Hepatocyte (in vitro differentiated cells): ENCODE measurements around the gene HOXB7. TPM values are rescaled to one million over a fixed set of nuclear protein-coding genes. Genes with fewer than 3 reads are reported as not detected.
A peak's percentile ranks its signal among the peaks of the same experiment; 100 is the strongest.

ENCODE experiments used
- DNase-seq: peaks from one replicate; pipeline ENCODE4 v3.0.0-alpha.2; 2016; ENCODE audit warnings: low spot score
- H2AFZ ChIP-seq: fragments of 200-600 bp; sonication (generic); 2 replicates; pipeline ENCODE4 v1.6.0; 2016; ENCODE audit warnings: antibody characterized with exemption, mild to moderate bottlenecking
- H3K27ac ChIP-seq: fragments of 200-600 bp; sonication (generic); 2 replicates; pipeline ENCODE4 v1.5.1; 2016; ENCODE audit warnings: mild to moderate bottlenecking
- H3K27me3 ChIP-seq: fragments of 200-600 bp; sonication (generic); 2 replicates; pipeline ENCODE4 v1.6.1; 2016
- H3K36me3 ChIP-seq: fragments of 200-600 bp; sonication (generic); replicated peaks from 2 replicates; pipeline ENCODE4 v1.5.1; 2016; ENCODE audit warnings: low read depth; ENCODE audit not compliant: insufficient read depth
- H3K4me1 ChIP-seq: fragments of 200-600 bp; sonication (generic); 2 replicates; pipeline ENCODE4 v1.5.1; 2016; ENCODE audit warnings: mild to moderate bottlenecking, moderate library complexity; ENCODE audit not compliant: insufficient read depth
- H3K4me2 ChIP-seq: fragments of 200-600 bp; sonication (generic); 2 replicates; pipeline ENCODE4 v1.6.0; 2016
- H3K4me3 ChIP-seq: fragments of 200-600 bp; sonication (generic); 2 replicates; pipeline ENCODE4 v1.5.1; 2016; ENCODE audit warnings: mild to moderate bottlenecking
- H3K79me2 ChIP-seq: fragments of 200-600 bp; sonication (generic); 2 replicates; pipeline ENCODE4 v1.6.0; 2017; ENCODE audit warnings: mild to moderate bottlenecking
- H3K9me2 ChIP-seq: fragments of 200-600 bp; sonication (generic); replicated peaks from 2 replicates; pipeline ENCODE4 v1.6.0; 2017; ENCODE audit warnings: mild to moderate bottlenecking; ENCODE audit not compliant: insufficient read depth
- H3K9me3 ChIP-seq: fragments of 200-600 bp; sonication (generic); 2 replicates; pipeline ENCODE4 v1.5.1; 2016; ENCODE audit warnings: low read depth, mild to moderate bottlenecking
- H4K20me1 ChIP-seq: fragments of 200-600 bp; sonication (generic); 2 replicates; pipeline ENCODE4 v1.6.0; 2016; ENCODE audit warnings: mild to moderate bottlenecking; ENCODE audit not compliant: insufficient read depth, poor library complexity, severe bottlenecking
- EZH2 ChIP-seq: fragments of 200-600 bp; sonication (generic); IDR thresholded peaks from 2 replicates; pipeline ENCODE4 v1.6.1; 2016; ENCODE audit warnings: antibody characterized with exemption, mild to moderate bottlenecking, borderline replicate concordance
- EZH2phosphoT487 ChIP-seq: fragments of 200-600 bp; sonication (generic); IDR thresholded peaks from one replicate; pipeline ENCODE4 v1.6.1; 2018; ENCODE audit warnings: antibody characterized with exemption, mild to moderate bottlenecking, low read depth, moderate library complexity; ENCODE audit not compliant: unreplicated experiment, severe bottlenecking
- WGBS: methylation state at CpG from one replicate; pipeline ENCODE4 v1.1.6; 2016; ENCODE audit warnings: low lambda C conversion rate; ENCODE audit errors: missing lambda C conversion rate; 5-methylcytosine and 5-hydroxymethylcytosine counted together
- polyA plus RNA-seq: library from polyadenylated mRNA; unstranded; fragments of >200 nt; fragmentation: Nextera tagmentation; extraction: Ambion mirVana; gene quantifications from 2 replicates; pipeline ENCODE4 v1.2.1, GENCODE V29; 2016
- total RNA-seq: library from RNA; depleted of rRNA; stranded (reverse); fragments of >200 nt; gene quantifications from 2 replicates; pipeline ENCODE4 v1.2.3, GENCODE V29; 2014
- TF ChIP-seq, protein P1 (sequence below): fragments of 200-600 bp; sonication (generic); IDR thresholded peaks from 2 replicates; pipeline ENCODE4 v1.5.1; 2016; ENCODE audit warnings: antibody characterized with exemption, mild to moderate bottlenecking; ENCODE audit not compliant: poor library complexity

Gene HOXB7
- total and polyA plus RNA-seq, 2 experiments from 2014 or later, result 4.1 to 13.7 TPM

DNA sequence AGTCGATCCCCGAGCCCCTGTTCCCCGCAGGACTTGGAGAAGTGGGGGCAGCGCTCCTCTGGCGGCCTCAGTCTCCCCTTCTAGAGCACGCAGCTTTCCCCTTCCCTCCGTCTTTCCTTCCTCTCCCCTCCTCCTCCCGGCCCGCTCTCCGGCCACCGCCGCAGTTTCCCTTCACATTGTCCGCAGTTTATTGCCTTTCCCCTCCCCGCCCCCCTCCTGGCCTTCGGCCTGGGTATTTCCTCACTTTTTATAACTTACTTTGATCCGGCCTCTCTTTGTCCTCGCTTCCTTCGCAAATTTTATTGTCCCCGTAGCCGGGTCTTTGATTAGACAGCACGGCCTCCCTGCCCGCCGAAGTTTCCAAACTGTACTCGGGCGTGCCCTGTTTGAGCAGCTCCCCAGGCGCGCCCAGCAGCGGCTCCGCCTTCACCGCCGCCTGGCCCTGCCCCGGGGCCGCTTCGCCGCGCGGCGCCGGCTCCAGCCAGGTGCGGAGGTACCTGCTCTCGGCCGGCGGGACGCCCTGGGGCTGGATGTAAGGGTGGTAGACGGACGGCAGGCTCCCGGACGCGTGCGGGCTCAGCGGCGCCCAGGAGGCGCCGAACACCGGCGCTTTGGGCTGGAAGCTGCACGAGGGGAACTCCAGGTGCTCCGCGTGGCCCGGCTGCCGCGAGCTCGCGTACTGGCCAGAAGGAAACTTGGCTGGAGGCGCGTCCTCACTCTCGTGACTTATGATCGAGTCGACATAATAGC lies 14.9 kb upstream of the HOXB7 start:
- peaks cover 20% of the 10 kb centered on the region for H3K4me1 ChIP-seq
- peaks cover 98% of the 10 kb centered on the region for H3K27me3 ChIP-seq
- TF ChIP-seq, protein P1, sequence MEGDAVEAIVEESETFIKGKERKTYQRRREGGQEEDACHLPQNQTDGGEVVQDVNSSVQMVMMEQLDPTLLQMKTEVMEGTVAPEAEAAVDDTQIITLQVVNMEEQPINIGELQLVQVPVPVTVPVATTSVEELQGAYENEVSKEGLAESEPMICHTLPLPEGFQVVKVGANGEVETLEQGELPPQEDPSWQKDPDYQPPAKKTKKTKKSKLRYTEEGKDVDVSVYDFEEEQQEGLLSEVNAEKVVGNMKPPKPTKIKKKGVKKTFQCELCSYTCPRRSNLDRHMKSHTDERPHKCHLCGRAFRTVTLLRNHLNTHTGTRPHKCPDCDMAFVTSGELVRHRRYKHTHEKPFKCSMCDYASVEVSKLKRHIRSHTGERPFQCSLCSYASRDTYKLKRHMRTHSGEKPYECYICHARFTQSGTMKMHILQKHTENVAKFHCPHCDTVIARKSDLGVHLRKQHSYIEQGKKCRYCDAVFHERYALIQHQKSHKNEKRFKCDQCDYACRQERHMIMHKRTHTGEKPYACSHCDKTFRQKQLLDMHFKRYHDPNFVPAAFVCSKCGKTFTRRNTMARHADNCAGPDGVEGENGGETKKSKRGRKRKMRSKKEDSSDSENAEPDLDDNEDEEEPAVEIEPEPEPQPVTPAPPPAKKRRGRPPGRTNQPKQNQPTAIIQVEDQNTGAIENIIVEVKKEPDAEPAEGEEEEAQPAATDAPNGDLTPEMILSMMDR, result no peak
- TF ChIP-seq EZH2phosphoT487 (peak; percentile 58), EZH2 (peak; percentile 92)
- no peaks in the 10 kb centered on the region for H4K20me1 ChIP-seq
- no peaks in the 10 kb centered on the region for H3K79me2 ChIP-seq
- under 1% methylated on average over 59 of the region's 69 CpGs for WGBS
- H2AFZ ChIP-seq, result peak overlapping the region; percentile 66
- H3K36me3 ChIP-seq, result no peaks in the 10 kb centered on the region
- H3K9me3 ChIP-seq, result no peaks in the 10 kb centered on the region
- peak overlapping the region; percentile 94 for H3K4me2 ChIP-seq
- no peaks in the 10 kb centered on the region for H3K9me2 ChIP-seq
- peak; percentile 66 for DNase-seq
- H3K4me3 ChIP-seq, result peak overlapping the region; percentile 29
- peak overlapping the region; percentile 55 for H3K27ac ChIP-seq

DNA sequence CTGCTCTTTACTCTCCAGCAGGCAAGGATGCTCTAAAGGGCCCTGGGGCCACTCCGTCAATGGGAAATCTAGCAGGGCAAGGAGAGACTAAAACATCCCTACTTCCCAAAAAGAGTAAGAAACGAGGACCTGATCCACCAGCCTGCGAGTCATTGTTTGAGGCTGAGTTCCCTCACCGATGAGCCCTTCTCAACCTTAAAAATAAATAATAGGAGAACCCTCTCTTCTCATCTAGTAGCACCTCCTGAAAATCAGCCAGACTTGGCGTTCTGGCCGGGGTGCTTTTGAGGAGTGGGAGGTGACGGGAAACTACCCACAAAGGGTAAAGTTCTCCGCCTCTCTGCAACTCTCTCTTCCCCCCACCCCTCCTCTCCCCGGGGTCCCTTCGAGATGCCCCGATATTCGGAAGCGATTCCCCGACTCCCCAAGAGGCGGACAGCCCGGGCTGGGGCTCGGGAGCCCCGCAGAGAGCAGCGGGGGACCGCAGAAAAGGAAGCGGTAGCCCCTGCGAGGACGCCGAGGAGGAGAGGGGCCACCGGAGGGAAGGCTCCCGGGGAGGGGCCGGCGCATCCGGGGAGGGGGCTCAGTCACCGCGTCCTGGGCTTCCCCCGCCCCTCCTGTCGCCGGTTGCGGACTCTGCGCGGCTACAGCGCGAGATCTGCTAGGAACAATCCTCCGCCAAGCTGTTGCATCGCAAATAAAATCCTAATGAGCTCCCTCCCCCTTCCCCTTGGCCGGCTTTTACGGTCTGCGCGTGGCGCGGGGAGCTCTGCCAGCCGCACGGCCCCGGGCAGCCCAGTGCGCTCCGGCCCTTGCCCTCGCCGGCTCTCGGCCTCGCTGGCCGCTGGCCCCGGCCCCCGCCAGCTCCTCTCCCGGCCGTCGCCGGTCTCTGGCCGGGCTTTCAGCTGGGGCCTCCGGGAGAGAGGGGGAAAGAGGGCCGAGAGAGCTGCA lies 14.0 kb upstream of the HOXB7 start:
- DNase-seq, result peak; percentile 55
- Histone ChIP-seq H3K27me3 (peaks cover 98% of the 10 kb centered on the region), H3K4me1 (peaks cover 24% of the 10 kb centered on the region), H3K9me3 (no peaks in the 10 kb centered on the region), H2AFZ (peak overlapping the region; percentile 66), H3K4me3 (peak overlapping the region; percentile 29), H3K4me2 (peak overlapping the region; percentile 94), H4K20me1 (no peaks in the 10 kb centered on the region), H3K27ac (peak overlapping the region; percentile 55), H3K79me2 (no peaks in the 10 kb centered on the region), H3K36me3 (no peaks in the 10 kb centered on the region), H3K9me2 (no peaks in the 10 kb centered on the region)
- TF ChIP-seq, protein P1, result no peak
- TF ChIP-seq EZH2, result peak; percentile 75
- peak; percentile 71 for TF ChIP-seq EZH2phosphoT487
- 2% methylated on average over 36 of the region's 66 CpGs for WGBS

DNA sequence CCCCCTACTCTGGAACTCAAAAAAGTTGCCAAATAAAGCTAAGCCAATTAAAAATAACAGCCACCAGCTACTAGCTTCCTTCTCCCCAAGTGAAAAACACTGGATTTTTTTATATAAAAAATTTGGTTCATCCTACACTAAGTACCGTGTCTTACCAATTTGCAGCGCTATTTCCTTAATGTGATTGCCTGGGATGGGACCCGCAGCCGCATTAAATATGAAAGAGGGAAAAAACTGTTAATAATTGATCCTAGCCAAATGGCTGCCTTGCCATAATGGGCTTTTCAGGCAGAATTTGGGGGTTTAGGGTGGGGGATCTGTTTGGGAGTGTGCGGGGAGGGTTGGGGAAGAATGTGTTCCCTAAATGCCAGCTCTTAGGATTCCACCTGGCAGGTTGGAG lies 13.3 kb upstream of the HOXB7 start:
- Histone ChIP-seq H3K36me3 (no peaks in the 10 kb centered on the region), H3K79me2 (no peaks in the 10 kb centered on the region), H3K9me2 (no peaks in the 10 kb centered on the region), H2AFZ (no peak overlapping the region), H3K27ac (no peak overlapping the region), H4K20me1 (no peaks in the 10 kb centered on the region), H3K4me2 (peak overlapping the region; percentile 94), H3K4me1 (peaks cover 26% of the 10 kb centered on the region), H3K27me3 (peaks cover 98% of the 10 kb centered on the region), H3K9me3 (no peaks in the 10 kb centered on the region), H3K4me3 (no peak overlapping the region)
- no peak for DNase-seq
- WGBS, result 37% methylated on average over 5 of the region's 5 CpGs
- TF ChIP-seq EZH2phosphoT487 (peak; percentile 42), EZH2 (no peak)

DNA sequence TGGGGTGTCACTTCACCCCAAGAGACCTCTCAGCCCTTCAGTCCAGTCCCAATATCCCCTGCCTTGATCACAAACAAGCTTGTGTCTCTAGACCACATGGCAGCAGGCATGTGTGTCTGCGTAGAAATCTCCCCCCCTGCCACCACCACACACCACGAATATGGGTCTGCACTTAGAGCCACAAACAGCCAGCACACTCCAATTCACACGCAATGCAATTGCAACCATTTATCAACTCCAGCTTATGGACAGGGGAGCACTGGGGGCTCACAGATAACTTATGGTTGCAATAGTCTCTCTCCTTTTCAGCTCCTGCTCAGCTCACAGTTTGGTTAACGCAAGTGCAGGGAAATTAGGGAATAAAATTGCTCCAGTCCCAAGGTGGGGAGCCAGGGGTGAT lies 12.8 kb upstream of the HOXB7 start:
- no peaks in the 10 kb centered on the region for H3K9me2 ChIP-seq
- peaks cover 96% of the 10 kb centered on the region for H3K27me3 ChIP-seq
- 25% methylated on average over 4 of the region's 4 CpGs for WGBS
- no peak for DNase-seq
- no peak overlapping the region for H2AFZ ChIP-seq
- no peak overlapping the region for H3K4me2 ChIP-seq
- no peak overlapping the region for H3K27ac ChIP-seq
- H3K4me1 ChIP-seq, result peaks cover 26% of the 10 kb centered on the region
- H3K9me3 ChIP-seq, result no peaks in the 10 kb centered on the region
- H3K79me2 ChIP-seq, result no peaks in the 10 kb centered on the region
- no peaks in the 10 kb centered on the region for H3K36me3 ChIP-seq
- no peak overlapping the region for H3K4me3 ChIP-seq
- TF ChIP-seq, protein P1, result no peak
- no peak for TF ChIP-seq EZH2phosphoT487
- no peak for TF ChIP-seq EZH2
- H4K20me1 ChIP-seq, result no peaks in the 10 kb centered on the region
